WTC11 (cell line): ENCODE measurements around the gene RDH11.

Experiments used
- CREB1 ChIP-seq: sonication (generic); formaldehyde crosslinking; IDR thresholded peaks from 2 replicates; pipeline ENCODE4 v1.8.0; 2023; ENCODE audit warnings: mild to moderate bottlenecking, missing genetic modification reagents
- CTCF ChIP-seq: fragments of 200-600 bp; IDR thresholded peaks from 2 replicates; pipeline ENCODE4 v1.8.0; 2022; ENCODE audit warnings: antibody characterized with exemption
- ERG ChIP-seq: fragments of 250-450 bp; sonication (Bioruptor Pico); IDR thresholded peaks from 2 replicates; pipeline ENCODE4 v1.8.0; 2021; ENCODE audit warnings: mild to moderate bottlenecking
- ESRRA ChIP-seq: sonication (generic); formaldehyde crosslinking; IDR thresholded peaks from 2 replicates; pipeline ENCODE4 v1.8.1; 2022; ENCODE audit warnings: mild to moderate bottlenecking, missing genetic modification reagents, borderline replicate concordance
- IRF2 ChIP-seq: sonication (generic); formaldehyde crosslinking; IDR thresholded peaks from 2 replicates; pipeline ENCODE4 v1.8.0; 2022; ENCODE audit warnings: low read depth, missing genetic modification reagents, borderline replicate concordance
- MAX ChIP-seq: sonication (generic); formaldehyde crosslinking; IDR thresholded peaks from 2 replicates; pipeline ENCODE4 v1.8.0; 2022; ENCODE audit warnings: mild to moderate bottlenecking, missing genetic modification reagents
- SMAD3 ChIP-seq: sonication (generic); formaldehyde crosslinking; IDR thresholded peaks from 2 replicates; pipeline ENCODE4 v1.8.0; 2022; ENCODE audit warnings: missing genetic modification reagents, mild to moderate bottlenecking, borderline replicate concordance
- ZBTB43 ChIP-seq: sonication (generic); formaldehyde crosslinking; IDR thresholded peaks from 2 replicates; pipeline ENCODE4 v1.8.1; 2023; ENCODE audit warnings: mild to moderate bottlenecking, missing genetic modification reagents
- TF ChIP-seq, protein P1 (sequence below): sonication (generic); formaldehyde crosslinking; IDR thresholded peaks from 2 replicates; pipeline ENCODE4 v1.8.0; 2023; ENCODE audit warnings: mild to moderate bottlenecking, missing genetic modification reagents
- TF ChIP-seq, protein P2 (sequence below): sonication (generic); formaldehyde crosslinking; IDR thresholded peaks from 2 replicates; pipeline ENCODE4 v1.8.1; 2023; ENCODE audit warnings: mild to moderate bottlenecking, missing genetic modification reagents
- TF ChIP-seq, protein P3 (sequence below): sonication (generic); formaldehyde crosslinking; IDR thresholded peaks from 2 replicates; pipeline ENCODE4 v1.8.0; 2022; ENCODE audit warnings: mild to moderate bottlenecking, missing genetic modification reagents

DNA sequence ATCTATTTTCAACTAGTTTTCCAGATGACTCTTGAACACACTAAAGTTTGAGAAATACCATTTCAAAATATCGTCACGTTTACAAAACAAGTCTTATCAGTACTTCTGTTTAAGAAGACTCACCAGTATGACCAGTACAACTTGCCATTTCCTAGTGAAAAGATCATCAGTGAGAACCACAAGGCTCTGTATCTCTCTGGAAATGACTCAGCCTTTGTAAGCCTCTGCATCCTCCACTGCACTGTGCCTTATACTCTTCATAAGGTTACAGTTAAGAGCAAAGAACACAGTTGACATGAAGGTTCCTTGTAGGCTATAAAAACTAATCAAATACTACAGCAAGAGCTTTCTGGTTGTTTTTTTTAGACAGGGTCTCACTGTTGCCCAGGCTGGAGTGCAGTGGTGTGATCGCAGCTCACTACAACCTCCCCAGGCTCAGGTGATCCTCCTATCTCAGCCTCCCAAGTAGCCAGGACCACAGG, 15.4 kb downstream of the RDH11 start:
- TF ChIP-seq, protein P1, sequence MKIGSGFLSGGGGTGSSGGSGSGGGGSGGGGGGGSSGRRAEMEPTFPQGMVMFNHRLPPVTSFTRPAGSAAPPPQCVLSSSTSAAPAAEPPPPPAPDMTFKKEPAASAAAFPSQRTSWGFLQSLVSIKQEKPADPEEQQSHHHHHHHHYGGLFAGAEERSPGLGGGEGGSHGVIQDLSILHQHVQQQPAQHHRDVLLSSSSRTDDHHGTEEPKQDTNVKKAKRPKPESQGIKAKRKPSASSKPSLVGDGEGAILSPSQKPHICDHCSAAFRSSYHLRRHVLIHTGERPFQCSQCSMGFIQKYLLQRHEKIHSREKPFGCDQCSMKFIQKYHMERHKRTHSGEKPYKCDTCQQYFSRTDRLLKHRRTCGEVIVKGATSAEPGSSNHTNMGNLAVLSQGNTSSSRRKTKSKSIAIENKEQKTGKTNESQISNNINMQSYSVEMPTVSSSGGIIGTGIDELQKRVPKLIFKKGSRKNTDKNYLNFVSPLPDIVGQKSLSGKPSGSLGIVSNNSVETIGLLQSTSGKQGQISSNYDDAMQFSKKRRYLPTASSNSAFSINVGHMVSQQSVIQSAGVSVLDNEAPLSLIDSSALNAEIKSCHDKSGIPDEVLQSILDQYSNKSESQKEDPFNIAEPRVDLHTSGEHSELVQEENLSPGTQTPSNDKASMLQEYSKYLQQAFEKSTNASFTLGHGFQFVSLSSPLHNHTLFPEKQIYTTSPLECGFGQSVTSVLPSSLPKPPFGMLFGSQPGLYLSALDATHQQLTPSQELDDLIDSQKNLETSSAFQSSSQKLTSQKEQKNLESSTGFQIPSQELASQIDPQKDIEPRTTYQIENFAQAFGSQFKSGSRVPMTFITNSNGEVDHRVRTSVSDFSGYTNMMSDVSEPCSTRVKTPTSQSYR (CRISPR knock-in tag) = no peak
- TF ChIP-seq CREB1 (no peak), CTCF (no peak), ZBTB43 (CRISPR knock-in tag) (no peak), IRF2 (CRISPR knock-in tag) (no peak), ERG (no peak), ESRRA (no peak), SMAD3 (CRISPR knock-in tag) (no peak), MAX (CRISPR knock-in tag) (no peak)
- TF ChIP-seq, protein P2, sequence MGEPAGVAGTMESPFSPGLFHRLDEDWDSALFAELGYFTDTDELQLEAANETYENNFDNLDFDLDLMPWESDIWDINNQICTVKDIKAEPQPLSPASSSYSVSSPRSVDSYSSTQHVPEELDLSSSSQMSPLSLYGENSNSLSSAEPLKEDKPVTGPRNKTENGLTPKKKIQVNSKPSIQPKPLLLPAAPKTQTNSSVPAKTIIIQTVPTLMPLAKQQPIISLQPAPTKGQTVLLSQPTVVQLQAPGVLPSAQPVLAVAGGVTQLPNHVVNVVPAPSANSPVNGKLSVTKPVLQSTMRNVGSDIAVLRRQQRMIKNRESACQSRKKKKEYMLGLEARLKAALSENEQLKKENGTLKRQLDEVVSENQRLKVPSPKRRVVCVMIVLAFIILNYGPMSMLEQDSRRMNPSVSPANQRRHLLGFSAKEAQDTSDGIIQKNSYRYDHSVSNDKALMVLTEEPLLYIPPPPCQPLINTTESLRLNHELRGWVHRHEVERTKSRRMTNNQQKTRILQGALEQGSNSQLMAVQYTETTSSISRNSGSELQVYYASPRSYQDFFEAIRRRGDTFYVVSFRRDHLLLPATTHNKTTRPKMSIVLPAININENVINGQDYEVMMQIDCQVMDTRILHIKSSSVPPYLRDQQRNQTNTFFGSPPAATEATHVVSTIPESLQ = no peak
- TF ChIP-seq, protein P3, sequence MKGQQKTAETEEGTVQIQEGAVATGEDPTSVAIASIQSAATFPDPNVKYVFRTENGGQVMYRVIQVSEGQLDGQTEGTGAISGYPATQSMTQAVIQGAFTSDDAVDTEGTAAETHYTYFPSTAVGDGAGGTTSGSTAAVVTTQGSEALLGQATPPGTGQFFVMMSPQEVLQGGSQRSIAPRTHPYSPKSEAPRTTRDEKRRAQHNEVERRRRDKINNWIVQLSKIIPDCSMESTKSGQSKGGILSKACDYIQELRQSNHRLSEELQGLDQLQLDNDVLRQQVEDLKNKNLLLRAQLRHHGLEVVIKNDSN (CRISPR knock-in tag) = no peak
